HCT116 (cell line): ENCODE data around the gene ZNF212. TPM values are rescaled to one million over a fixed set of nuclear protein-coding genes. Genes with fewer than 3 reads are reported as not detected.

Experiments used
- ATAC-seq: fragments of 200-7000 bp; cut with Tn5 transposase; 2 replicates; pipeline ENCODE4 v1.9.1; 2020; ENCODE audit warnings: mild to moderate bottlenecking, moderate library complexity
- BruUV-seq: library from RNA; stranded (reverse); fragments of 400-500 nt; replicated peaks from 2 replicates; lab custom pipeline; 2021; lab: Mats Ljungman, UMichigan
- CTCF ChIA-PET: fragments of 300-600 bp; sonication (Branson Sonifier 250); formaldehyde crosslinking; loops from one replicate; lab custom pipeline; 2021; ENCODE audit warnings: antibody characterized with exemption; lab: Charles Lee
- POLR2A ChIA-PET: fragments of 300-600, 350-600 bp; sonication (Branson Sonifier 250); formaldehyde crosslinking; loops from one replicate; lab custom pipeline; 2021; ENCODE audit warnings: antibody characterized with exemption; lab: Charles Lee
- RAD21 ChIA-PET, 2 experiments: fragments of 300-600 bp; sonication (Branson Sonifier 250); formaldehyde crosslinking; loops; one replicate each; lab custom pipeline; 2023; ENCODE audit warnings: low total read pairs in 2 of 2; ENCODE audit not compliant: uncharacterized antibody in 2 of 2, unreplicated experiment in 2 of 2, low non-redundant PET in 1 of 2; lab: Charles Lee
- DNase-seq: peaks from one replicate; pipeline ENCODE4 v3.0.0-alpha.2; 2010; ENCODE audit warnings: low read depth, low spot score
- H2AFZ ChIP-seq: fragments of 200-600 bp; shearing (Covaris generic), sonication (generic); 2 replicates; pipeline ENCODE4 v1.6.1; 2017; ENCODE audit warnings: low read depth, mixed run types, mixed read lengths, antibody characterized with exemption, low read length; ENCODE audit not compliant: poor library complexity, severe bottlenecking
- H3K27ac ChIP-seq: 2 replicates; pipeline ENCODE4 v1.5.1; 2012; ENCODE audit warnings: low read depth, low read length
- H3K27me3 ChIP-seq: fragments of 200-600 bp; sonication (generic); 2 replicates; pipeline ENCODE4 v1.6.1; 2016; ENCODE audit warnings: mixed run types, low read length, mixed read lengths; ENCODE audit not compliant: insufficient read depth
- H3K36me3 ChIP-seq, 2 experiments: fragments of 200-500 bp in 1 of 2; fragments of 200-600 bp in 1 of 2; sonication (Bioruptor generic) in 1 of 2; sonication (generic) in 1 of 2; 2 replicates each; pipeline versions ENCODE4 v1.5.1 to v1.6.1; 2014 to 2016; ENCODE audit warnings: low read length in 2 of 2, inconsistent platforms in 1 of 2, mixed read lengths in 1 of 2, mixed run types in 1 of 2; ENCODE audit not compliant: insufficient read depth in 2 of 2, control insufficient read depth in 1 of 2
- H3K4me1 ChIP-seq, 2 experiments: fragments of 200-600 bp in 1 of 2; sonication (generic) in 1 of 2; 2 replicates each; pipeline versions ENCODE4 v1.5.1 to v1.6.1; 2012 to 2017; ENCODE audit warnings: low read length in 2 of 2, inconsistent platforms in 1 of 2, mild to moderate bottlenecking in 1 of 2, mixed read lengths in 1 of 2, mixed run types in 1 of 2, moderate library complexity in 1 of 2; ENCODE audit not compliant: insufficient read depth in 2 of 2, control insufficient read depth in 1 of 2
- H3K4me2 ChIP-seq: fragments of 200-600 bp; sonication (generic); 2 replicates; pipeline ENCODE4 v1.6.1; 2017; ENCODE audit warnings: mixed run types, low read length, mixed read lengths
- H3K4me3 ChIP-seq, 2 experiments: fragments of 200-600 bp in 1 of 2; sonication (generic) in 1 of 2; replicated peaks in 1 of 2; 2 replicates each; pipeline ENCODE4 v1.5.1; 2011 to 2016; ENCODE audit warnings: low read length in 2 of 2, control low read depth in 1 of 2, low read depth in 1 of 2, mild to moderate bottlenecking in 1 of 2, mixed read lengths in 1 of 2, mixed run types in 1 of 2
- H3K79me2 ChIP-seq: fragments of 200-600 bp; sonication (generic); 2 replicates; pipeline ENCODE4 v1.6.1; 2017; ENCODE audit warnings: mild to moderate bottlenecking, mixed run types, low read length, moderate library complexity, mixed read lengths; ENCODE audit not compliant: insufficient read depth
- H3K9ac ChIP-seq: fragments of 200-600 bp; sonication (generic); 2 replicates; pipeline ENCODE4 v1.6.1; 2016; ENCODE audit warnings: low read length, mixed read lengths
- H3K9me2 ChIP-seq: fragments of 200-600 bp; sonication (generic), shearing (Covaris generic); 2 replicates; pipeline ENCODE4 v1.6.1; 2017; ENCODE audit warnings: mixed run types, mild to moderate bottlenecking, moderate library complexity; ENCODE audit not compliant: insufficient read depth
- H3K9me3 ChIP-seq, 2 experiments: fragments of 200-500 bp in 1 of 2; fragments of 200-600 bp in 1 of 2; sonication (Bioruptor generic) in 1 of 2; sonication (generic) in 1 of 2; 2 replicates each; pipeline ENCODE4 v1.6.1; 2014 to 2017; ENCODE audit warnings: low read length in 2 of 2, mixed read lengths in 2 of 2, inconsistent platforms in 1 of 2, low read depth in 1 of 2, mild to moderate bottlenecking in 1 of 2, mixed run types in 1 of 2, moderate library complexity in 1 of 2; ENCODE audit not compliant: control insufficient read depth in 1 of 2, insufficient read depth in 1 of 2
- H4K20me1 ChIP-seq: fragments of 200-600 bp; sonication (generic), shearing (Covaris generic); 2 replicates; pipeline ENCODE4 v1.6.1; 2017; ENCODE audit warnings: mixed run types, mild to moderate bottlenecking, moderate library complexity; ENCODE audit not compliant: insufficient read depth
- CTCF ChIP-seq, 3 experiments: fragments of 200-600 bp in 1 of 3; sonication (generic) in 1 of 3; IDR thresholded peaks in 2 of 3; conservative IDR thresholded peaks in 1 of 3; 2 replicates each; pipeline ENCODE4 v1.5.1; 2012 to 2017; ENCODE audit warnings: low read depth in 2 of 3, low read length in 2 of 3, antibody characterized with exemption in 1 of 3, borderline replicate concordance in 1 of 3, control low read depth in 1 of 3, mild to moderate bottlenecking in 1 of 3, mixed read lengths in 1 of 3, mixed run types in 1 of 3, moderate library complexity in 1 of 3; ENCODE audit not compliant: insufficient read depth in 1 of 3
- EZH2phosphoT487 ChIP-seq: fragments of 200-600 bp; IDR thresholded peaks from 2 replicates; pipeline ENCODE4 v1.6.1; 2018; ENCODE audit warnings: antibody characterized with exemption, borderline replicate concordance
- MAX ChIP-seq: IDR thresholded peaks from 2 replicates; pipeline ENCODE4 v1.6.1; 2012
- POLR2A ChIP-seq: IDR thresholded peaks from 2 replicates; pipeline ENCODE4 v1.7.0; 2011; ENCODE audit warnings: borderline replicate concordance; ENCODE audit not compliant: insufficient read depth, insufficient read length; ENCODE audit errors: extremely low read depth
- RAD21 ChIP-seq: IDR thresholded peaks from 2 replicates; pipeline ENCODE4 v1.6.1; 2012; ENCODE audit warnings: low read depth, mild to moderate bottlenecking
- SRF ChIP-seq: IDR thresholded peaks from 2 replicates; pipeline ENCODE4 v1.6.1; 2012; ENCODE audit warnings: low read depth
- TCF7L2 ChIP-seq: IDR thresholded peaks from 2 replicates; pipeline ENCODE4 v1.7.0; 2011; ENCODE audit warnings: borderline replicate concordance, inconsistent platforms; ENCODE audit not compliant: insufficient read depth, insufficient read length; ENCODE audit errors: extremely low read depth
- YY1 ChIP-seq: IDR thresholded peaks from 2 replicates; pipeline ENCODE4 v1.6.1; 2011; ENCODE audit warnings: low read length, low read depth, moderate library complexity, mild to moderate bottlenecking; ENCODE audit not compliant: insufficient replicate concordance; ENCODE audit errors: extremely low read depth
- ZNF274 ChIP-seq: fragments of 200-500 bp; sonication (Bioruptor generic); IDR thresholded peaks from 2 replicates; pipeline ENCODE4 v1.6.1; 2014; ENCODE audit warnings: mild to moderate bottlenecking, low read depth, low read length, inconsistent platforms
- intact Hi-C: fragments of 100-400 bp; cut with micrococcal nuclease; formaldehyde crosslinking; loops from 2 replicates; pipeline ENCODE4 v1.10.0; 2022
- total RNA-seq: library from RNA; stranded (reverse); gene quantifications from one replicate; pipeline ENCODE4 v1.2.1, GENCODE V29; 2021; ENCODE audit not compliant: unreplicated experiment

Gene ZNF212
- total RNA-seq, 1 experiment from 2014 or later: 13.7 TPM

GRCh38 chr7:149282331-149282655 is 42.8 kb downstream of the ZNF212 start:
- Histone ChIP-seq H2AFZ (no peak overlapping the region), H3K27me3 (no peaks in the 10 kb centered on the region), H3K4me3 (no peak overlapping the region), H3K9me2 (no peaks in the 10 kb centered on the region), H4K20me1 (no peaks in the 10 kb centered on the region), H3K9me3 (no peaks in the 10 kb centered on the region), H3K27ac (no peak overlapping the region), H3K9ac (no peak overlapping the region), H3K4me2 (no peak overlapping the region), H3K79me2 (no peaks in the 10 kb centered on the region), H3K4me1 (peaks cover 2 to 14% of the 10 kb centered on the region in 2 experiments; a peak in 3 of 4 replicates), H3K36me3 (0 out of 4 replicates have a peak, but pooled peaks cover 0 to 2% of the 10 kb centered on the region in 2 experiments)
- BruUV-seq: no TSS peak
- no peak for DNase-seq
- ChIA-PET RAD21 (no interaction called here), POLR2A (no interaction called here), CTCF (no interaction called here)
- intact Hi-C loops: no loop called here
- no peak for ATAC-seq
- TF ChIP-seq MAX: no peak
- no peak for TF ChIP-seq RAD21
- no peak for TF ChIP-seq TCF7L2
- no peak for TF ChIP-seq ZNF274
- no peak for TF ChIP-seq YY1
- TF ChIP-seq SRF: no peak
- TF ChIP-seq EZH2phosphoT487: no peak
- TF ChIP-seq CTCF (IDR thresholded peaks at IDR 0.05 in 2 of 3, conservative IDR thresholded peaks at IDR 0.05 in 1 of 3; ENCODE audit: borderline replicate concordance in 1 of 3, insufficient read depth in 1 of 3, low read depth in 2 of 3, low read length in 2 of 3): no peak
- TF ChIP-seq POLR2A: no peak
